HepG2 (cell line): ENCODE data around the gene LIPE. TPM values are rescaled to one million over a fixed set of nuclear protein-coding genes. Genes with fewer than 3 reads are reported as not detected.

ENCODE experiments used
- ATF7 ChIP-seq, 2 experiments: fragments of 450-650 bp in 1 of 2; sonication (generic) in 1 of 2; formaldehyde crosslinking in 1 of 2; IDR thresholded peaks; 2 replicates each; pipeline versions ENCODE4 v1.4.0 to v1.6.1; 2016 to 2020; ENCODE audit warnings: antibody characterized with exemption in 1 of 2, mild to moderate bottlenecking in 1 of 2, missing genetic modification reagents in 1 of 2
- BRCA1 ChIP-seq: sonication (generic); formaldehyde crosslinking; IDR thresholded peaks from 2 replicates; pipeline ENCODE4 v1.4.0; 2020; ENCODE audit warnings: missing genetic modification reagents
- CCDC6 ChIP-seq: sonication (generic); formaldehyde crosslinking; IDR thresholded peaks from 2 replicates; pipeline ENCODE4 v1.8.1; 2022; ENCODE audit warnings: mild to moderate bottlenecking, missing genetic modification reagents, moderate library complexity
- CEBPB ChIP-seq: IDR thresholded peaks from 2 replicates; pipeline ENCODE4 v1.6.1; 2011; ENCODE audit warnings: low read depth, low read length, improper control_type of control experiment, borderline replicate concordance
- DBP ChIP-seq: sonication (generic); formaldehyde crosslinking; IDR thresholded peaks from 2 replicates; pipeline ENCODE4 v1.4.0; 2020; ENCODE audit warnings: missing genetic modification reagents; ENCODE audit errors: not compliant biosample characterization
- EHMT2 ChIP-seq: fragments of 200-600 bp; sonication (generic); IDR thresholded peaks from 2 replicates; pipeline ENCODE4 v1.7.0; 2017; ENCODE audit warnings: antibody characterized with exemption, low read depth, low read length, borderline replicate concordance
- ETS1 ChIP-seq: sonication (generic); formaldehyde crosslinking; IDR thresholded peaks from 2 replicates; pipeline ENCODE4 v1.4.0; 2020; ENCODE audit warnings: missing genetic modification reagents
- HNF4G ChIP-seq, 2 experiments: sonication (generic) in 1 of 2; formaldehyde crosslinking in 1 of 2; IDR thresholded peaks; 2 replicates each; pipeline versions ENCODE4 v1.4.0 to v1.6.1; 2011 to 2020; ENCODE audit warnings: borderline replicate concordance in 2 of 2, low read depth in 2 of 2, mild to moderate bottlenecking in 2 of 2, low read length in 1 of 2, missing genetic modification reagents in 1 of 2, moderate library complexity in 1 of 2
- ISL2 ChIP-seq: sonication (generic); formaldehyde crosslinking; IDR thresholded peaks from 2 replicates; pipeline ENCODE4 v1.5.0; 2020; ENCODE audit warnings: missing genetic modification reagents
- LCORL ChIP-seq, 2 experiments: fragments of 450-650 bp in 1 of 2; sonication (generic) in 1 of 2; formaldehyde crosslinking in 1 of 2; IDR thresholded peaks; 2 replicates each; pipeline versions ENCODE4 v1.5.0 to v1.6.1; 2017 to 2020; ENCODE audit warnings: antibody characterized with exemption in 1 of 2, missing genetic modification reagents in 1 of 2
- PCBP1 ChIP-seq: fragments of 200-400 bp; formaldehyde crosslinking; IDR thresholded peaks from 2 replicates; pipeline ENCODE4 v1.6.1; 2017; ENCODE audit warnings: mild to moderate bottlenecking, low read depth, low read length, borderline replicate concordance
- PRMT3 ChIP-seq: sonication (generic); formaldehyde crosslinking; IDR thresholded peaks from 2 replicates; pipeline ENCODE4 v1.8.1; 2022; ENCODE audit warnings: low read depth, mild to moderate bottlenecking, moderate library complexity, missing genetic modification reagents, borderline replicate concordance
- SAP130 ChIP-seq: IDR thresholded peaks from 2 replicates; pipeline ENCODE4 v1.6.1; 2016; ENCODE audit warnings: low read depth
- SIN3B ChIP-seq: fragments of 150-350 bp; IDR thresholded peaks from 2 replicates; pipeline ENCODE4 v1.6.1; 2014; ENCODE audit warnings: low read length
- TBX2 ChIP-seq: sonication (generic); formaldehyde crosslinking; IDR thresholded peaks from 2 replicates; pipeline ENCODE4 v1.5.0; 2020; ENCODE audit warnings: missing genetic modification reagents, mild to moderate bottlenecking, borderline replicate concordance
- ZBED4 ChIP-seq: sonication (generic); formaldehyde crosslinking; IDR thresholded peaks from 2 replicates; pipeline ENCODE4 v1.4.0; 2020; ENCODE audit warnings: missing genetic modification reagents, borderline replicate concordance
- ZMYM2 ChIP-seq: sonication (generic); formaldehyde crosslinking; IDR thresholded peaks from 2 replicates; pipeline ENCODE4 v1.8.0; 2022; ENCODE audit warnings: mild to moderate bottlenecking, missing genetic modification reagents
- ZNF205 ChIP-seq: IDR thresholded peaks from 2 replicates; pipeline ENCODE4 v1.6.1; 2018; ENCODE audit warnings: missing biosample characterization, missing genetic modification reagents
- ZNF337 ChIP-seq: sonication (generic); formaldehyde crosslinking; IDR thresholded peaks from 2 replicates; pipeline ENCODE4 v1.5.1; 2020; ENCODE audit warnings: missing genetic modification reagents, low read depth, mild to moderate bottlenecking, borderline replicate concordance
- ZNF33B ChIP-seq: sonication (generic); formaldehyde crosslinking; IDR thresholded peaks from 2 replicates; pipeline ENCODE4 v1.5.1; 2020; ENCODE audit warnings: mild to moderate bottlenecking, missing genetic modification reagents
- ZNF484 ChIP-seq: sonication (generic); formaldehyde crosslinking; IDR thresholded peaks from 2 replicates; pipeline ENCODE4 v1.5.1; 2020; ENCODE audit warnings: mild to moderate bottlenecking, low read depth, missing genetic modification reagents, borderline replicate concordance
- ZNF709 ChIP-seq: sonication (generic); formaldehyde crosslinking; IDR thresholded peaks from 2 replicates; pipeline ENCODE4 v1.5.0; 2020; ENCODE audit warnings: mild to moderate bottlenecking, missing genetic modification reagents
- polyA plus RNA-seq, 8 experiments: library from polyadenylated mRNA; depleted of rRNA in 3 of 8; stranded (reverse) in 7 of 8; unstranded in 1 of 8; fragments of >200 nt; fragmentation: Illumina TruSeq in 4 of 8; extraction: Trizol in 4 of 8; gene quantifications; 2 replicates each; pipeline versions ENCODE4 v1.2.1 to v1.2.3, GENCODE V29; 2011 to 2016; ENCODE audit warnings: low read depth in 4 of 8, missing spikeins in 1 of 8, mixed read lengths in 1 of 8; ENCODE audit not compliant: insufficient read depth in 1 of 8
- total RNA-seq, 5 experiments: library from RNA; depleted of rRNA; stranded (reverse); fragments of >200 nt; fragmentation: Illumina TruSeq; extraction: Trizol; gene quantifications; 2 replicates each; pipeline ENCODE4 v1.2.3, GENCODE V29; 2016; ENCODE audit warnings: low read depth in 1 of 5

The LIPE gene
- total and polyA plus RNA-seq, 2 of the 13 experiments (the other 11 are each of a cell fraction or from before 2014, with no cell fraction given), result not detected

GRCh38 chr19:42433503-42434260, 6.5 kb upstream of the LIPE start (continued):
- TF ChIP-seq ZBED4, result peak; percentile 68; the same call in 1 of the 2 replicates
- TF ChIP-seq EHMT2, result peak; percentile 2; the same call in 1 of the 2 replicates
- TF ChIP-seq ZNF205 (CRISPR knock-in tag), result peak; percentile 58; the same call in 1 of the 2 replicates
- peak; percentile 76 for TF ChIP-seq CEBPB
- no peak for TF ChIP-seq SIN3B
- peak; percentile 57; the same call in 1 of the 2 replicates for TF ChIP-seq ZNF33B (CRISPR knock-in tag)
- TF ChIP-seq ZNF484 (CRISPR knock-in tag), result no peak
- peak; percentile 76 for TF ChIP-seq SAP130
- TF ChIP-seq HNF4G (IDR thresholded peaks at IDR 0.05; ENCODE audit: borderline replicate concordance, low read depth, low read length), result peak; percentile 92
- peak; percentile 94 for TF ChIP-seq HNF4G (CRISPR knock-in tag; IDR thresholded peaks at IDR 0.05; ENCODE audit: borderline replicate concordance, low read depth)
- no peak for TF ChIP-seq LCORL (IDR thresholded peaks at IDR 0.05)
- TF ChIP-seq LCORL (CRISPR knock-in tag; IDR thresholded peaks at IDR 0.05), result peak; percentile 67; the same call in 1 of the 2 replicates
- 0 out of 2 replicates have a peak, but pooled peaks have one; percentile 5 for TF ChIP-seq ZNF337
- TF ChIP-seq BRCA1, result no peak
- TF ChIP-seq ETS1 (CRISPR knock-in tag), result no peak
- TF ChIP-seq CCDC6 (CRISPR knock-in tag), result no peak
- no peak for TF ChIP-seq ISL2
- peak; percentile 43; the same call in 1 of the 2 replicates for TF ChIP-seq TBX2 (CRISPR knock-in tag)
- peak; percentile 69; the same call in 1 of the 2 replicates for TF ChIP-seq ZMYM2 (CRISPR knock-in tag)
- TF ChIP-seq PCBP1, result no peak
- TF ChIP-seq PRMT3 (CRISPR knock-in tag), result no peak
- TF ChIP-seq ZNF709 (CRISPR knock-in tag), result 0 out of 2 replicates have a peak, but pooled peaks have one; percentile 28
- no peak for TF ChIP-seq DBP (CRISPR knock-in tag)
- no peak for TF ChIP-seq ATF7 (IDR thresholded peaks at IDR 0.05)
- TF ChIP-seq ATF7 (CRISPR knock-in tag; IDR thresholded peaks at IDR 0.05), result peak; percentile 85
